Gastrocnemius medialis (tissue), 4 donors: Measurements from ENCODE around the gene SECISBP2. TPM values are rescaled to one million over a fixed set of nuclear protein-coding genes. Genes with fewer than 3 reads are reported as not detected.

ENCODE experiments used
- ATAC-seq, 2 donors: fragments of 150-250 bp; one replicate each; pipeline ENCODE4 v1.9.1; 2016
- DNase-seq, 2 donors: peaks; one replicate each; pipeline ENCODE4 v3.0.0-alpha.2; 2019
- H3K27ac ChIP-seq, 4 donors: fragments of 200-600 bp; sonication (generic); 1 replicate in 1 of 4; 2 replicates in 3 of 4; pipeline ENCODE4 v1.5.1; 2016 to 2018; ENCODE audit warnings: mild to moderate bottlenecking in 2 of 4, moderate library complexity in 1 of 4
- H3K27me3 ChIP-seq, 3 donors: fragments of 200-600 bp; sonication (generic) in 2 of 3; 1 replicate in 1 of 3; 2 replicates in 2 of 3; pipeline versions ENCODE4 v1.5.1 to v1.6.0; 2016 to 2019; ENCODE audit warnings: mild to moderate bottlenecking in 1 of 3, moderate library complexity in 1 of 3
- H3K36me3 ChIP-seq, 2 donors: fragments of 200-600 bp; sonication (generic) in 1 of 2; one replicate each; pipeline ENCODE4 v1.5.1; 2017 to 2018
- H3K4me1 ChIP-seq, 2 donors: fragments of 200-600 bp; sonication (generic) in 1 of 2; one replicate each; pipeline ENCODE4 v1.5.1; 2016 to 2017; ENCODE audit warnings: mild to moderate bottlenecking in 2 of 2
- H3K4me3 ChIP-seq, 4 donors: fragments of 200-600 bp; sonication (generic) in 3 of 4; 1 replicate in 1 of 4; 2 replicates in 3 of 4; pipeline ENCODE4 v1.5.1; 2016 to 2019; ENCODE audit warnings: mild to moderate bottlenecking in 2 of 4
- H3K9me3 ChIP-seq, 3 donors: fragments of 200-600 bp; sonication (generic) in 2 of 3; 1 replicate in 1 of 3; 2 replicates in 2 of 3; pipeline ENCODE4 v1.5.1; 2016 to 2019
- POLR2A ChIP-seq, 2 donors: fragments of 450-650 bp; IDR thresholded peaks; one replicate each; pipeline ENCODE4 v1.6.1; 2017; ENCODE audit warnings: antibody characterized with exemption in 2 of 2, mild to moderate bottlenecking in 2 of 2, moderate library complexity in 2 of 2
- in situ Hi-C, 4 donors: fragments of 200-750 bp; cut with MboI; loops; one replicate each; pipeline versions ENCODE4 v1.15.0 to v1.8.0; 2017; ENCODE audit warnings: low sequenced_read_pairs in 4 of 4
- intact Hi-C: fragments of 100-400 bp; cut with DNase I; formaldehyde crosslinking; loops from one replicate; pipeline ENCODE4 v1.15.1; 2023; ENCODE audit warnings: low total_unique reads
- total RNA-seq, 4 donors: library from RNA; depleted of rRNA; stranded (reverse); fragments of >200 nt; gene quantifications; one replicate each; pipeline versions ENCODE4 v1.1.0 to v1.2.3, GENCODE V29; 2016
- TF ChIP-seq, protein P1 (sequence below), 5 experiments: fragments of 450-650 bp in 3 of 5; fragments of 200-600 bp in 2 of 5; sonication (generic) in 2 of 5; IDR thresholded peaks in 4 of 5; conservative IDR thresholded peaks in 1 of 5; 1 replicate in 4 of 5; 2 replicates in 1 of 5; pipeline ENCODE4 v1.5.1; 2016 to 2019; ENCODE audit warnings: antibody characterized with exemption in 5 of 5, mild to moderate bottlenecking in 3 of 5, moderate library complexity in 3 of 5

Gene SECISBP2
- total RNA-seq, 4 donors from 2014 or later, result 40.2 to 70.8 (median 54.9) TPM

GRCh38 chr9:89365532-89365912 is 47.2 kb downstream of the SECISBP2 start:
- no peak for ATAC-seq
- intact Hi-C loops, result no loop called here

DNA sequence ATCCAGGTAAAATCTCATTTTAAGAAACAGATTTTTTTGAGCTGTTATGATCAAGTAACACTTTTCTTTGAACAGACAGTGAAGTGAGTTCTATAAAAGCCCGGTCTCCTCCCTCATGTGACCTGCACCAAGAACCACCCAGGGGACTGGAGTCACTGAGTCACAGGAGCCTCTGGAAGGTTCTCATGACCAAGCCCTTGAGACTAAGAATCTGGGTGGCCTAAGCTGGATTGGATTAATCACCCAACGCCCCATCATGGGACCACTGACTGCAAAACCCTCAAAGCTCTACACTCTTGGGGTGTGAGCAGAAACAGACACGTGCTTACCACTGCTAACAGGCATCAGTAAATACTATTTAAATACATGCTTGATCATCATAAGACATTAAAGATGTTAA is 48.4 kb downstream of the SECISBP2 start:
- intact Hi-C loops (no loop called here), in situ Hi-C loops (no loop called here)
- Histone ChIP-seq H3K27me3 (no peaks in the 10 kb centered on the region), H3K36me3 (peaks cover 0 to 12% of the 10 kb centered on the region in 2 donors), H3K9me3 (no peaks in the 10 kb centered on the region), H3K4me3 (no peak overlapping the region), H3K27ac (no peak overlapping the region), H3K4me1 (peaks cover 0 to 1% of the 10 kb centered on the region in 2 donors)
- ATAC-seq (no peak), DNase-seq (no peak)
- no peak for TF ChIP-seq POLR2A (IDR thresholded peaks at IDR 0.05)
- TF ChIP-seq, protein P1, sequence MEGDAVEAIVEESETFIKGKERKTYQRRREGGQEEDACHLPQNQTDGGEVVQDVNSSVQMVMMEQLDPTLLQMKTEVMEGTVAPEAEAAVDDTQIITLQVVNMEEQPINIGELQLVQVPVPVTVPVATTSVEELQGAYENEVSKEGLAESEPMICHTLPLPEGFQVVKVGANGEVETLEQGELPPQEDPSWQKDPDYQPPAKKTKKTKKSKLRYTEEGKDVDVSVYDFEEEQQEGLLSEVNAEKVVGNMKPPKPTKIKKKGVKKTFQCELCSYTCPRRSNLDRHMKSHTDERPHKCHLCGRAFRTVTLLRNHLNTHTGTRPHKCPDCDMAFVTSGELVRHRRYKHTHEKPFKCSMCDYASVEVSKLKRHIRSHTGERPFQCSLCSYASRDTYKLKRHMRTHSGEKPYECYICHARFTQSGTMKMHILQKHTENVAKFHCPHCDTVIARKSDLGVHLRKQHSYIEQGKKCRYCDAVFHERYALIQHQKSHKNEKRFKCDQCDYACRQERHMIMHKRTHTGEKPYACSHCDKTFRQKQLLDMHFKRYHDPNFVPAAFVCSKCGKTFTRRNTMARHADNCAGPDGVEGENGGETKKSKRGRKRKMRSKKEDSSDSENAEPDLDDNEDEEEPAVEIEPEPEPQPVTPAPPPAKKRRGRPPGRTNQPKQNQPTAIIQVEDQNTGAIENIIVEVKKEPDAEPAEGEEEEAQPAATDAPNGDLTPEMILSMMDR (IDR thresholded peaks at IDR 0.05 in 4 of 5, conservative IDR thresholded peaks at IDR 0.05 in 1 of 5), result no peak

More at GRCh38 chr9:89365532-89365912, 47.2 kb downstream of the SECISBP2 start:
- Histone ChIP-seq H3K27ac (no peak overlapping the region), H3K4me1 (peaks cover 4 to 13% of the 10 kb centered on the region in 2 donors), H3K36me3 (peaks cover 0 to 24% of the 10 kb centered on the region in 2 donors), H3K27me3 (no peaks in the 10 kb centered on the region), H3K4me3 (no peak overlapping the region), H3K9me3 (no peaks in the 10 kb centered on the region)
- in situ Hi-C loops, result no loop called here
- no peak for DNase-seq
- TF ChIP-seq, protein P1 (IDR thresholded peaks at IDR 0.05 in 4 of 5, conservative IDR thresholded peaks at IDR 0.05 in 1 of 5), result no peak
- no peak for TF ChIP-seq POLR2A (IDR thresholded peaks at IDR 0.05)

GRCh38 chr9:89367281-89367680 is 49.0 kb downstream of the SECISBP2 start:
- intact Hi-C loops, result no loop called here
- in situ Hi-C loops, result no loop called here
- DNase-seq, result peak in 1 of 2 donors; percentile 10
- Histone ChIP-seq H3K36me3 (peaks cover 0 to 7% of the 10 kb centered on the region in 2 donors), H3K27ac (no peak overlapping the region), H3K4me3 (no peak overlapping the region), H3K9me3 (no peaks in the 10 kb centered on the region), H3K27me3 (no peaks in the 10 kb centered on the region), H3K4me1 (no peaks in the 10 kb centered on the region)
- TF ChIP-seq POLR2A (IDR thresholded peaks at IDR 0.05), result no peak
- TF ChIP-seq, protein P1 (IDR thresholded peaks at IDR 0.05 in 4 of 5, conservative IDR thresholded peaks at IDR 0.05 in 1 of 5), result no peak
- ATAC-seq, result no peak

- DNase-seq (peak in 1 of 2 donors; percentile 8), ATAC-seq (no peak)
- Histone ChIP-seq H3K36me3 (peaks cover 0 to under 1% of the 10 kb centered on the region in 2 donors), H3K9me3 (no peaks in the 10 kb centered on the region), H3K4me1 (no peaks in the 10 kb centered on the region), H3K27me3 (no peaks in the 10 kb centered on the region), H3K27ac (no peak overlapping the region), H3K4me3 (no peak overlapping the region)
- TF ChIP-seq, protein P1 (IDR thresholded peaks at IDR 0.05 in 4 of 5, conservative IDR thresholded peaks at IDR 0.05 in 1 of 5), result no peak
- TF ChIP-seq POLR2A (IDR thresholded peaks at IDR 0.05), result no peak
- intact Hi-C loops (no loop called here), in situ Hi-C loops (no loop called here)
These were observed 49.6 kb downstream of the SECISBP2 start for GRCh38 chr9:89367726-89368437.
